ENCODE results near the gene TSSC4.

TSSC4 gene

DNA sequence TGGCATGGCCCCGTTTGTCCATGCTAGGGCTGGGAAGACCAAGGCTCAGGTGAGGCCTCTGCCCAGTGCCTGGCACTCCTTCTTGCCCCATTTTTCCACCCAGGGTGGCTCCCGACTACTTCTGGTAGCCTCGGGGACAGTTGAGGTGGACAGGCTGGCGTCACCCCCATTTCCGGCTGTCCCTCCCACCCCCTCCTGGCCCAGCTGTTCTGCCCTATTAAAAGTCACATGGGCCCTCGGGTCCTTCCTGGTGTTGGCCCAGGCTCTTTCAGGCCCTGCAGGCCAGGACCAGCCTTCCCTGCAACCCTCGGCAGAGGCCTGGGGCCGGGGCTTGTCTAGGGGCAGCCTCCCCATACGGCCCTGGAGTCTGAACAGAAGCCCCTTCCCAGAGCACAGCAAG, 14.0 kb upstream of the TSSC4 start:
- DNase-seq (ENCODE audit: low read depth) = no peak

DNA sequence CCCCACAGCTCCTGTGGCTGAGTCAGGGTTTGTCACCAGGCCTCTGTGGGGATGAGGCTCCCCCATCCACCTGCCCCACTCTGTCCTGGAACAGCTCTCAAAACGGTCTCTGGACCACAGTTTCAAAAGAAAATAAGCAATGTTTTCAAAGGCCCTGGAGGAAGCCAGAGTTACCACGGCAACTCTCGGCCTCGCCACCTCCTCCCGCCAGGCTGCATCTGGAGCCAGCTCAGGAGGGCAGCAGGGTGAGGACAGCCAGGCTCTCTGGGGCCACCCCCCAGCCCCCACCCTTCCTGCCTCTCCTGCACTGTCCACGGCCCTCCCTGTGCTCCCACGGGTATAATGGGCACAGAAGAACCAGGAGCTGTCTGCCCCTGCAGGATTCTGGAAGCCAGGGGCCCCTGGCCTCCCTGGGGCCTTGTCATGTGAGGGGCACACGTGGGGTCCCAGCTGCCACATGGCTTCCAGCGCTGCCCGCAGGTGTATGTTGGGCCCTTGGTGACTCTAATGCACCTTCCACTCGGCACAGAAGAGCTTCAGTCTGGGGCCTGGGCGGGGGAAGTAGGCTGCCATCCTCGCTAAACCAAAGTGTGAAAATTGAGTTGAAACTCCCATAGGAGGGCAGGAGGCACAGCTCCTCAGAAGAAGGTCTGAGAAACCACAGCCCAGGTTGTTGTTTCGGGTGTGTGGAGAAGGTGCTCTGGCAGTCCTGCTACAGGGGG, 13.1 kb upstream of the TSSC4 start:
- DNase-seq (ENCODE audit: low read depth) = no peak

DNA sequence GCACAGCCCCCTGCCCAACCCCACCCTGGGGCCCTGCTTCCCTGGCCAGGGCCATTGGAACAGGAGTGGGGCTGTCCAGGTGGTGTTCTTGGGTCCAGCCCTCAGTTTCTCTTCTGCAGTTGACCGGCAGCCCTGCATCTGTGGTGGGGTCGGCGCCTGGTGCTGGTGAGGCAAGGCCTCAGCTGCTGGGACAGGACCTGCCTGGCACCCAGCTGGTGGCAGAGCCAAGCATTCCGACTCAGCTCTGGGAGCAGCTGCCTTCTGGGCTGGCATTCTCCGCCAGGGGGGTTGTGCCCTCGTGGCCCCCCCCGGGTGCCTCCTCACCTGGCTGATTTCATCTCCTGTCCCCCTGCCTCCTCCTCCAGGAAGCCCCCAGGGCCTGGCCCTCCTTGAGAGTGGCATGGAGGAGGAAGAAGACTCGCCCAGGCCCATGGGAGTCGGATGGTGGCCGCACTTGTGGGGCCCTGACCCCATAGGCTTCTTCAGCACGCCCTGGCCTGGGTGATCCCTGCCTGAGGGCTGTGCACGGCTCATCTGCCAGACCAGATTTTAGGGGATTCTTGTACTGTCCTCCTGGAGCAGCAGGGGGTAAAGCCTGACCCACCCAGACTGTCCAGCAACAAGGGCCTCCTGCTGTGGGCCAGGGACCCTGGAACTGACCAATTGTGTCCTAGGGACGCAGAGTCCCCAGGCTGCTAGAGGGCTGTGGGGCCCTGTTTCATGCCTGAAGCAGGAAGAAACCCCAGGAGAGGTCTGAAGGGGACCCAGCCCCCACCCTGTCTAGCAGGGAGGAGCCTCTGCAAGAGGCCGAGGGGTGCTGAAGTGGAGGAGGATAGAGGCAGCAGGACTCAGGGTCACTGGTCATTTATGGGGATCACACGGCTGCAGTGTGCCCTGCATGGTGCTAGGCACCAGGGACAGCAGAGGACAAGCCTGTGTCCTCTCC, 11.8 kb upstream of the TSSC4 start:
- DNase-seq (ENCODE audit: low read depth) = no peak

DNA sequence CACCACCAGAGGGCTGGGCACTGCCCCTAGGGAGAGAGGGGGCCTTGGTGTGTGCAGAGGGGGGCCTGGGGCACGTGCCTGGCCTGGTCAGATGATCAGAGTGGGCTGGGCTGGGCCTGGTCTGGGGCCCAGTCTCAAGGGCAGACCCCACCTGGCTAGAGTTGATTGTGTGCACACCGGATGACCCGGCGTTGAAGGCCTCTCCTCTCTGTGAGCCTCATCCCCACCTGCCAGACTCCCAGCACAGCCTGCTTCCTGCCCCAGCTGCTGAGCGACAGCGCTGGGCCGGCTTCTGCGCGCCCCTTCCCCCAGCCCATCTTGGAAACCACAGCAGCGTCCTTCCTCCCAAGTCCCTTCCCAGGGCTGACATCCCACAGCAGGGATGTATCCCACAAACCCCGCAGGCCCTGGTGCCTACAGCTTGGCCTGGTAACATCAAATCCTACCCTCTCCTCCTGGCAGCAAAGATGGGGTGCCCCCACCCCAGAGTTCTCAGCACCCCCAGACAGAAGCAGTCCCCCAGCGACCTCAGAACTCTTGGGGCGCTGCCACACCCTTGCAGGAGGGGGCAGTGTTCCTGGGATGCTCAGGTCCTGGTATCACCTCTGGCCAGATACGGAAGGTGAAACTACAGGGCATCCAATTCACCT, 11.0 kb upstream of the TSSC4 start:
- DNase-seq (ENCODE audit: low read depth) = no peak

DNA sequence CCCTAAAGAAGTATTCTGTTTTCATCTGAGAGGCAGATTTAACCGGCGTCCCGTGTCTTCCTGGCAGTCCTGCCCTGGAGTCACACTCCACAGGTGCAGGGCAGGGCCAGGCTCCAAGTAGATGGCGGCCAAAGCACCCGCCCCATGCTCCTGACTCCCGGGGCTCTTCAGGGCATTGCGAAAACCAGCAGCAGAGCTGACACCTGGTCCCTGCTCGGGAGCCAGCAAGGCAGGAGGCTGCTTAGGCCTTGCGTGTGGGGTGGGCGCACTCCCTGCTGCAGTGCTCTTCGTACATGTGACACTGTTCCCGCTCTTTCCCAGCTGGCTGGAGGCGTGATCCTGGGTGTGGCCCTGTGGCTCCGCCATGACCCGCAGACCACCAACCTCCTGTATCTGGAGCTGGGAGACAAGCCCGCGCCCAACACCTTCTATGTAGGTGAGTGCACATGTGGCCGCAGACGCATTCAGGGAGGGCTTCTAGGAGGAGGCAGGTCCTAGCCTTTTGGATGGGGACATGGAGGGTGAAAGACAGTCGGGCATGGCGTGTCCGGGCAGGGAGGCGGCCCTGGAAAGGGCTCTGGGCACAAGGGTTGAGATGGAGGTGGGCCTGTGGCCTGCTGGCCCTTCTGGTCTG, 10.3 kb upstream of the TSSC4 start:
- no peak for DNase-seq (ENCODE audit: low read depth)

DNA sequence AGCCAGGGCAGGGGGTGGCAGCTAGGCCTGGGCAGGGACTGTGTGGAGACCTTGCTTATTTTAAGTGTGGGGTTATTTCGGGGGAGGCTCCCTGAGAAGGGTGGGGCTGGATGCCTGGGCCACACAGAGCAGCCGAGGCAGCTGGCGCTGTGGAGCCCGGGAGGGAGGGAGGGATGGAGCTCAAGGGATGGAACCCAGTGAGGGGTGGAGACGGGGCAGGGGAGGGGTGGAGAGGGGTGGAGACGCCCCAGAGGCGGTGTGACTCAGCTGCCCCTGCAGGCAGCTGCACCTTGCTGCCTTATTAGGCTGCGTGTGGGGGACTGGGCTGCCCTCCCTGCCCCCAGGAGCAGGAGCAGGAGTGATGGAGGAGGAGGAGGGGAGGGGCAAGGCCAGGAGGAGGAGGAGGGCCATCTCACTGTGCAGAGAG, 9.8 kb upstream of the TSSC4 start:
- DNase-seq (ENCODE audit: low read depth) = no peak

DNA sequence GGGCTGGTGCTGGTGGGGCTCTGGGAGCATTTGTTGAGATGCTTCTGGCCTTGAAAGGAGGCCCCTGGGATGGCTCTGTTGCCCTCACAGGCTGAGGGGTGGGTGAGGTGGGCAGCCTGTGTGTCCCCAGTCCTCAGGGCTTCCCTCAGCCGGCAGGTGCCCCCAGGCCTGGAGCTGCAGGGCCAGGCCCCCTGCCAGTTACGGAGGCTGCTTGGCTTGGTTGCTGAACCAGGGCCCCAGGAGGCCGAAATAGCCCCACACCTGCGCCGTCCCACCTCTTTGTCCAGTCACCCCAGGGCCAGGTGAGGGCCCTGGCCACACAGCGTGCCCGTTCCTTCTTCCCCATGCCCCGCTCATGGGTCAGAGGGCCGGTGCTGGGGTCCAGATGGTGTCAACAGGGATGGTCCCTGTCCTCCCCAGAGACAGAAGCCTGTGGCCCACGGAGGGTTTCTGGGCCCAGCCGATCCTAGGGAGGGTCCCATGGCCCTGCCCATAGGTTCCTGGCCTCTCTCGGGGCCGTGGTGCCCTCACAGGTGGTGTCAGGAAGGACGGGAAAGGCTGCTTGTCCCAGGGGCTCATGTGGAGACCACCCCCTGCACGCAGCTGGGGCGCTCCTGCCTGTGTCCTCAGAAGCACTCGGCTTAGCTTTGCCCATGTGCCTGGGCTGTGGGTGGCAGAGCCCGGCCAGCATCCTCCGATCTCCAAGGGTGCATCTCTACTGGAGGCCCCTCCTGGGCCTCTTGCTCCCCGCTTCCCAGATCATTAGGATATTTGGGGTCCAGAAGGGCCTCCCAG, 9.2 kb upstream of the TSSC4 start:
- DNase-seq (ENCODE audit: low read depth) = no peak

DNA sequence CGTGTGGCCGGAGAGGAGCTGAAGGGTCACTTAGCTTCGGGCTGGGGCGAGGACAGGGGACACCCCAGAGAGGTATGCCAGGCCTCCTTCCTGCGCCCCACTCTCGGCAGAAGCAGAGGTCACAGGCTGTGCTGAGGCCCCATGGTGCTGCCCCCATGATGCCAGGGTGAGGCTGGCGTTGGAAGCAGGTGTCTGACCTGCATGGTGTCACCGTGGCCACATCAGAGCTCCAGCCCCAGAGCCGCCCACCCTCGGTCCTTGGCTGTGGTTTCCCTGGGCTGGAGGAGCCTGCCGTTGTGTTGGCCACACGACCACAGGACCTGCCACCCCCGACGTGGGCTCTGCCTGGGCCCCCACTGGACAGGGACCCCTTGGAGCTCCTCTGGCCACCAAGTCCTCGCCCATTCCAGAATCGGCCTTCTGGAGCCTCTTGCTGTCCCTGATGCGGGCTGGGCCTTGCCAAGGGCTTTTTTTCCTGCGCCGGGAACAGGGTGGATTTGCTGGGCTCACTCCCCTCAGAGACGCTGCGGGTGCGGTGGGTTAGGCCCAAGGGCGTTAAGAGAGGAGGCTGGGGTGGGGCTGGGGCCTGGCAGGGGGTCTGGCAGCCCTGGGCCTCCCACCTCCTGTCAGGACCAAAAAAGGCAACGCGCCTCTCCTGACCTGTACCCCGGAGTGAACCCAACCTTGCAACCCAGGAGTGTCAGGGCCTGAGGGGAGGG, 8.2 kb upstream of the TSSC4 start:
- DNase-seq (ENCODE audit: low read depth) = no peak

DNA sequence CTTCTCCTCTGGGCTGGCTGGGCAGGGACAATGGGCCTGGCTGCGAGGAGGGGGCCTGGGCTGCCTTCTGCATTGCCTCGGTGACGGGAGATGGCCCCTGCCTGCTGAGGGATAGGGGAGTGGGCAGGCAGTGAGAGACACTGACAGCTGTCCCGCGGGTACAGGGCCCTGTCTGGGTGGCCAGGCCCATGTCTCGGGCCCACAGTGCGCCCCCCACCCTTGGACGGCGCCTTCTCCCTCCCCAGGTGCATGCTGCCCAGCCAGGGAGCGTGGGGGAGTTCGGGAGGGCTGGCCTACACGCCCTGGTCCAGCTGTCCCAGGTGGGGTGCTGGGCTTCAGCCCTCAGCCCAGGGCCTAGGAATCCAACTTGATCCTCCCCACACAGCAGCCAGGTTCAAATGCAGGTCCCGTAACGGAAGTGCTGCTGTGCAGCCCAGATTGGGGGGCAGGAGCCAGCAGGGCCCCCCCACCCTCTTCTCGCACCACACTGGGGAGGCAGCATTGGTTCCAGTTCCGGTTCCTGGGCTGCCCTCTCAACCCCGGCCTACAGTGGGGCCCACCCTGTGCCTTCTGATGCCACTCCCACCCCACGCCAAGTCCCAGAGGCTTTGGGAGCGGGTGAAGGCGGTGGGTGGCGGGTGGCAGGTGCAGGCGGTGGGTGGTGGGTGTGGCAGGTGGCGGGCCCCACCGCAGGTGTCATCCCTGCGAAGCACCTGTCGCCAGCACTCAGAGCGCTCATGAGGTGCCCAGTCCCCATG, 7.3 kb upstream of the TSSC4 start:
- DNase-seq (ENCODE audit: low read depth) = no peak

DNA sequence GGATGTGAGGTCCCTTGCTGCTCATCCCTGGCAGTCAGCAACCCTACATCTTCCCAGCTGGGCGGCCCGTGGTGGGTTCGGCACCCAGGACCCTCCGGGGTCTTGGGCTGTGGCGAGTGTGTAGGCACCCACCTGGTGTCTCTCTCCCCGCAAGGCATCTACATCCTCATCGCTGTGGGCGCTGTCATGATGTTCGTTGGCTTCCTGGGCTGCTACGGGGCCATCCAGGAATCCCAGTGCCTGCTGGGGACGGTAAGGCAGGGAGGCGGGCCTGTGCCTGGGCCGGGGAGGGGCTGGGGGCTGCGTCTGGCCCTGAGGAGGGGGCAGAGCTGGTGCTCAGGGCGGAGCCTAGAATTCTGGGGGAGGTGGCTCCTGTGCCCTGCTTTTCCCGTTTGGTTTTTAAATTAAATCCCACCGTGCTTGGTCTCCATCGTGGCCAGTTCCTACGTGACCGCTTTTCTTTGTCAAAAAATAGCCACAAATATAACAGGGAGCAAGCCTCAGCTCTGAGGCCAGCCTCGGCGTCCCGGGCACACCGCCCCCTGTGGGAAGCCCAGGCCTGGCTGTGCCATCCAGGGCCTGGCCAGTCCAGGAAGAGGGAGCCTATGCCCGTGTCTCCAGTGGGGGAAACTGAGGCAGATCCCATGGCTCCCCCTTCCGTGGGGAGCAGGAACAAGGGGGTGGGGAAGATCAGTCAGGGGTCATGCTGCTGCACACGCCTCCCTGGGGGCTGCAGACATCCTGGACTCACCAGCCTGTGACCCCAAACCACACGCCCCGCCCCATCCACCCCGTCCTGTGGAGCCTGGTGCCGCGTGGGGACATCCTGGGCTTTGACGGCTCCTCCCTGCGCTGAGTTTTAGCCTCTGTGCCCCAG, 6.4 kb upstream of the TSSC4 start:
- no peak for DNase-seq (ENCODE audit: low read depth)

DNA sequence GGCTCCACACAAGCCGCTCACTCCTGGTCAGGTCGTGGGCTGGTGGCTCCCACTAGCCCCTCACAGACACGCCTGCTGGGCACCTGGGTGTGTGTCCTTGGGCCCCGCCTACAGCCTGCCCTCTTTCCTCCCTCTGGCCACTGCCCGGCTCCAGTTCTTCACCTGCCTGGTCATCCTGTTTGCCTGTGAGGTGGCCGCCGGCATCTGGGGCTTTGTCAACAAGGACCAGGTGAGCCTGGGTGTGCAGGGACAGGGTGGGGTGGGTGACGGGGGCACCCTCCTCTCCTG, 5.8 kb upstream of the TSSC4 start:
- DNase-seq (ENCODE audit: low read depth) = no peak

DNA sequence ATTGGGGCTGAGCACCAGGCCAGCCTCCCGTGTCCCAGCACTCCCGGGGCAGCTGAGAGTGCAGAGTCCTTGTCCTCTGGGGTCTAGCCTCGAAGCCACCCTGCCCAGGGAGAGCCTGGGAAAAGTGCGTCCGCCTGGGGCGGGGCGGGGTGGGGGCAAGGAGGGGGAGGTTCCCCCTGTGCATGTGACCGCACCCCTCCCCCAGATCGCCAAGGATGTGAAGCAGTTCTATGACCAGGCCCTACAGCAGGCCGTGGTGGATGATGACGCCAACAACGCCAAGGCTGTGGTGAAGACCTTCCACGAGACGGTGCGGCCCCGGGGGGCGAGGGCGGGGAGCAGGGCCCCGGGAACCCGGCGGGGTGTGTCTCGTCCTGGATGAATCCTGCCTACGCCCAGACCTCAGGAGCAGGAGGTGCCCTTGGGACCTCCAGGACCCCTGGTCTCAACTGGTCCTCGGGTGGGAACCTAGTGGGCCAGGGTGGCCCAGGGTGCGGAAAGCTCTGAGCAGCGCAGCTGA, 5.3 kb upstream of the TSSC4 start:
- no peak for DNase-seq (ENCODE audit: low read depth)

DNA sequence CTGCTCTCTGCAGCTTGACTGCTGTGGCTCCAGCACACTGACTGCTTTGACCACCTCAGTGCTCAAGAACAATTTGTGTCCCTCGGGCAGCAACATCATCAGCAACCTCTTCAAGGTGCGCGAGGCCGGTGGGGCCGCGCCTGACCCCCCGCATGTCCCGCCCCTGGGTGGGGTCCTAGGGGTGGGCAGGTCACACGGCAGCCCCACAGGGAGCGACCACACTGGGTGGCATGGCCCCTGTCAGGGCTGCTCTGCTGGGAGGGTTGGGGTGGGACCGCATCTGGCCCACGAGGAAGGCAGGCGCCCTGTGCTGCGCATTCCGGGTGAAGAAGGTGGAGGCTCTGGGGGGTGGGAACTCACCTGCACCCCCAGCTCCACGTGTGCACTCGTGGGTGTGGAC, 4.7 kb upstream of the TSSC4 start:
- DNase-seq (ENCODE audit: low read depth) = no peak

DNA sequence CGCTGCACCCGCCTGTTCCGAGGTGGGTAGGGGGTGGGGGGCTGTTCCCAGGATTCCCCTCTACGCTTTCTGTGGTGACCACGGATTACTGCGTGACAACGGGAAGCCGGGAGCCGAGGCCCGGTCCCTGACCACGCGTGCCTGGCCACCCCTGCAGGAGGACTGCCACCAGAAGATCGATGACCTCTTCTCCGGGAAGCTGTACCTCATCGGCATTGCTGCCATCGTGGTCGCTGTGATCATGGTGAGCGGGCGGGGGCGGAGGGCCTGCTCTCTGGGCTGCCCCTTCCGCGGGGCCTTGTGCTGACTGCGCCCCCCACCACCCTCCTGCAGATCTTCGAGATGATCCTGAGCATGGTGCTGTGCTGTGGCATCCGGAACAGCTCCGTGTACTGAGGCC, 4.1 kb upstream of the TSSC4 start:
- no peak for DNase-seq (ENCODE audit: low read depth)

DNA sequence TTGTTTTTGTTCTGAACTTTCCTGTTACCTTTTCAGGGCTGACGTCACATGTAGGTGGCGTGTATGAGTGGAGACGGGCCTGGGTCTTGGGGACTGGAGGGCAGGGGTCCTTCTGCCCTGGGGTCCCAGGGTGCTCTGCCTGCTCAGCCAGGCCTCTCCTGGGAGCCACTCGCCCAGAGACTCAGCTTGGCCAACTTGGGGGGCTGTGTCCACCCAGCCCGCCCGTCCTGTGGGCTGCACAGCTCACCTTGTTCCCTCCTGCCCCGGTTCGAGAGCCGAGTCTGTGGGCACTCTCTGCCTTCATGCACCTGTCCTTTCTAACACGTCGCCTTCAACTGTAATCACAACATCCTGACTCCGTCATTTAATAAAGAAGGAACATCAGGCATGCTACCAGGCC, 3.5 kb upstream of the TSSC4 start:
- DNase-seq (ENCODE audit: low read depth) = no peak

DNA sequence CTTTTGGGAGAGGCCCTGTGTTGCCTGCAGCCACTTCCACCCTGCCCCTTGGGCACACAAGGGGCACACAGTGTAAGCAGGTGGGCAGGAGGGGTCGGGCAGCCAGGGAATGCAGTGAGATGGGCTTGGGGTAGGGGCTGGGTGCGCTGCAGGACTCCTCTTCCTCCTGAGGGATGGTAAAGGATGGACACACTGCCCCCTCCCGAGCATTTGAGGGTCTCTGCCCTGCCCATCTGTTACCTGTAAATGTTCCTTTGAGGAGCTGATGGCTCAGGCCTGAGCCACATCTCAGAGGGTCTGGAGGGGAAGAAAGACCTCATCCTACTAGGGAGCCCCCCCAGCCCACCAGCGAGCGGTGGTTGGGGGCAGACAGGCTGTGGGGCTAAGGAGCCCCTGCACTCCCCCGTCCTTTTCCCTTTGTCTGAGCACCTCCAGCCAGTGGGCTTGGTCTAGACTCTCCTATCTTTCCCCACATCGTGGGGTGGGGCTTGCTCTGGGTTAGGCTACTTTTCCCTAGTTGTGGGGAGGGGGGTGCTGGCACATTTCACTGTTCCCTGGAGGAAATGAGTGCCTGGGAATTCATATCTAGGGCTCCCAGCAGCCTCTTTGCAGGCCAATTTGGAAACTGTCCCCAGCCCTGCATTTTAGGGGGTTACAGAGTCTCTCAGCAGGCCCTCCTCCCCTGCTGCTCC, 1.7 kb upstream of the TSSC4 start:
- no peak for DNase-seq (ENCODE audit: low read depth)

DNA sequence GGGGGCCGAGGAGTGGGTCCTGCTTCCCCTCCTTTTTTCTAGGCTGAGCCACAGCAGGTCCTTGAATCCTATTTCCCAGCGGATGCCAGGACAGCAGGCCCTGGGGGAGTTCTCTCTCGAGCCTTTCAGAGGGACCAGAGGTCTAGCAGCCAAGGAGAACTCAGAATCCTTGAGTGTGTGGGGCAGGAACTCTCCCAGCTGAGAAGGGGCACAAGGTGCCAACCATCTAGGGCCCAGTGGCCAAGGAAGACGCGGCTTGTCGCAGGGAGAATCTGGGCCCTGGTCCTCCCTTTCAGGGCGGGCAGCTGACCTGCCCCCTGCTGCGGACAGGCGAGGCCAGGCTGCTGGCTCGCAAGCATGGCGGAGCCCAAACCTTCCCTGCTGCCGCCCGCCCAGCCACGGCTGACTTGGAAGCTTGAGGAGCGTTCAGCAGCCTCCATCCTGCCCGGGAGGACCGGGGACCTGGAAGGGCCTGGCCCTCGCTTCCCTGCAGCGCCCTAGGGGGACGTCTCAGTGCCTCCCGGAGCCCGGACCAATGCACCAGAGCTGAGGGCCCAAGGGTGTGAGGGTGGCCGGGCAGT, 972 bp upstream of the TSSC4 start:
- no peak for DNase-seq (ENCODE audit: low read depth)

DNA sequence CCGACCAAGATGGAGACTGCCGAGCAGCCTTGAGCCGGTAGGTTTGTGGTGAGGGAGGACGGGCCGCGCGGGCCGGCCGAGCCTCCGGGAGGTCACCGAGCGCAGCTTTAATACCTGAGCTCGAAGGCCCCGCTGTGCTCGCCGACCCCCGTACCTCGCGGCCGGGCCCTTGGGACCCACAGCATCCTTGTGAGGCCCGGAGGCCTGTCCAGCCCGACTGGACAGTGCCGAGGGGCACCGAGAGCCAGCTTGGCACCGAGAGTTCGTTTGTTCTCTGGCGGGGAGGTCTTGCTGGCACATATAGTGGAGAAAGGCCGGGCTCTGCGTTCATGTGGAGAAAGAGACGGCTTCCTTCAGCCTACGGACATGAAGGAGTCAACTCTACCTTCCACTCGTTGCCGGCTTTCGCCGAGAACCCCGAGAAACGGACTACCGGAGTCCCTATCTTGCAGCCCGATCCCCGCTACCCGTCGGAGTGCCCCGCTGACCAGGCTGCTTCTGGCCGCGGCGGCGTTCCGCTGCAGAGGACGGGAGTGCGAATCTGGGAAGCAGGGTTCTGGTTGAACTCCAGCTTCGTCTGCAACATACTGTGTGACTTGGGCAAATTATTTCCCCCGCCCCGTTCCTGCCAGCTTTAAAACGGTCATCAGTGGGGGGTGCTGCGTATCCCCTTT, 349 bp downstream of the TSSC4 start:
- DNase-seq (ENCODE audit: low read depth) = no peak

Data from activated T-cell treated with anti-CD3 and anti-CD28 coated beads for 48 hours (primary cell).